ENCODE results near the gene PGS1. TPM values are rescaled to one million over a fixed set of nuclear protein-coding genes. Genes with fewer than 3 reads are reported as not detected.

The PGS1 gene
- total and polyA plus RNA-seq, 10 of the 15 experiments (the other 5 are each of a cell fraction or from before 2014, with no cell fraction given) = 1.3 to 37.6 (median 27.4) TPM

GRCh38 chr17:78374189-78374588 is 4.3 kb upstream of the PGS1 start (continued):
- TF ChIP-seq RFX5 (IDR thresholded peaks at IDR 0.05; ENCODE audit: low read depth, low read length) = no peak
- no peak for TF ChIP-seq MEF2B (IDR thresholded peaks at IDR 0.05; ENCODE audit: partially characterized antibody, poor library complexity, severe bottlenecking)
- no peak for TF ChIP-seq IKZF2 (IDR thresholded peaks at IDR 0.05)

DNA sequence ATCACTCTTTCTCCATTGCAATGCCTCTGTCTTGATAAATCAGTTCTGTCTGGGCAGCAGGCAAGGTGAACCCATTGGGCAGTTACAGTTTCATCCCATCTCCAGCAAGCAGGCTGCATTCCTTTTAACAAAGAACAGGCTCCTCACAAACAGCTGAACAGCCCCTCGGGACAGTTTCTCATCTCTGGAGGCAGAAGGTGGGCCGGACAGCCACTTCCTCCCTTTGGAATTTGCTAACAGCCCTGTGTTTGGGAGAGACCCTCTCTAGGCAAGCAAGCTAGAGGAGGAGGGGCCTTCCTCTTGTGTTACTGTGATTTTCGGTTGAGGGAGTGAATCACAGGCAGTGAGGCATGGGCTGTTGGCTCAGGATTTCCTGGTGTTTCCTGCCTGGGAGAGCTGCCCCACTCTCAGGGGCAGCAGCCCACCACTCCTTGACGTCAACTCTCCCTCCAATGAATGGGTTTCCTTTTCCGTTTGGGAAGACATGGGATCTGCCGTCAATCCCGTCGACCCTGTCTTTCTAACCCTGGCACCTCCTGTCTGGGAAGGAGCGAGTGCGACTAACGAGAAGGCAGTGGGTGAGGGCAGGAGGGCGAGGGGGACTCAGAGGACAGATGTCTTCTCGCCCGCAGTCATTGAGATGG is 3.7 kb upstream of the PGS1 start:
- Histone ChIP-seq H3K9ac (ENCODE audit: control insufficient read depth, insufficient read depth, low read length) (no peak overlapping the region), H3K4me3 (no peak overlapping the region), H3K9me3 (replicated peaks; ENCODE audit: control insufficient read depth, insufficient read depth, low read length) (no peaks in the 10 kb centered on the region), H3K27ac (ENCODE audit: control insufficient read depth, insufficient read depth) (no peak overlapping the region), H3K4me1 (ENCODE audit: control insufficient read depth, insufficient read depth, low read length) (peaks cover 11% of the 10 kb centered on the region), H3K79me2 (ENCODE audit: control insufficient read depth, insufficient read depth, low read length) (peaks cover 18% of the 10 kb centered on the region), H3K27me3 (replicated peaks in 1 of 2; ENCODE audit: control insufficient read depth in 2 of 2, insufficient read depth in 2 of 2, low read length in 1 of 2) (no peaks in the 10 kb centered on the region), H4K20me1 (ENCODE audit: control insufficient read depth, insufficient read depth) (no peaks in the 10 kb centered on the region), H3K36me3 (ENCODE audit: control insufficient read depth in 2 of 2, insufficient read depth in 2 of 2, low read length in 1 of 2) (no peaks in the 10 kb centered on the region), H2AFZ (ENCODE audit: control insufficient read depth, low read depth, low read length) (no peak overlapping the region), H3K4me2 (ENCODE audit: control insufficient read depth, insufficient read depth) (no peak overlapping the region)
- ChIA-PET SMC1A (ENCODE audit: uncharacterized antibody, unreplicated experiment) (interaction anchor here (0.6 to 2.1 kb wide), 4 partner anchors 7 to 62 kb away, joined by 3 to 8 read pairs (median 4); no protein-coding TSS in a partner anchor), CTCF (interaction anchor here (1.4 kb wide), 1 partner anchor 10 kb away, joined by 5 read pairs; no protein-coding TSS in a partner anchor), RAD21 (ENCODE audit: unreplicated experiment) (interaction anchor here (1.5 kb wide), 1 partner anchor 10 kb away, joined by 4 read pairs; no protein-coding TSS in a partner anchor), POLR2A (interaction anchor here (0.5 kb wide), 1 partner anchor 1439 kb away, joined by 5 read pairs; no protein-coding TSS in a partner anchor)
- DNase-seq (ENCODE audit: low read depth, low spot score) (no peak), ATAC-seq (no peak), FAIRE-seq (no peak)
- in situ Hi-C loops (cut with MboI) = no loop called here
- 61% methylated on average over 14 of the region's 14 CpGs for WGBS (ENCODE audit: insufficient coverage, insufficient replicate concordance, low lambda C conversion rate, missing lambda C conversion rate)
- TF ChIP-seq, protein P1, sequence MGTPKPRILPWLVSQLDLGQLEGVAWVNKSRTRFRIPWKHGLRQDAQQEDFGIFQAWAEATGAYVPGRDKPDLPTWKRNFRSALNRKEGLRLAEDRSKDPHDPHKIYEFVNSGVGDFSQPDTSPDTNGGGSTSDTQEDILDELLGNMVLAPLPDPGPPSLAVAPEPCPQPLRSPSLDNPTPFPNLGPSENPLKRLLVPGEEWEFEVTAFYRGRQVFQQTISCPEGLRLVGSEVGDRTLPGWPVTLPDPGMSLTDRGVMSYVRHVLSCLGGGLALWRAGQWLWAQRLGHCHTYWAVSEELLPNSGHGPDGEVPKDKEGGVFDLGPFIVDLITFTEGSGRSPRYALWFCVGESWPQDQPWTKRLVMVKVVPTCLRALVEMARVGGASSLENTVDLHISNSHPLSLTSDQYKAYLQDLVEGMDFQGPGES (IDR thresholded peaks at IDR 0.05) = no peak
- TF ChIP-seq, protein P2, sequence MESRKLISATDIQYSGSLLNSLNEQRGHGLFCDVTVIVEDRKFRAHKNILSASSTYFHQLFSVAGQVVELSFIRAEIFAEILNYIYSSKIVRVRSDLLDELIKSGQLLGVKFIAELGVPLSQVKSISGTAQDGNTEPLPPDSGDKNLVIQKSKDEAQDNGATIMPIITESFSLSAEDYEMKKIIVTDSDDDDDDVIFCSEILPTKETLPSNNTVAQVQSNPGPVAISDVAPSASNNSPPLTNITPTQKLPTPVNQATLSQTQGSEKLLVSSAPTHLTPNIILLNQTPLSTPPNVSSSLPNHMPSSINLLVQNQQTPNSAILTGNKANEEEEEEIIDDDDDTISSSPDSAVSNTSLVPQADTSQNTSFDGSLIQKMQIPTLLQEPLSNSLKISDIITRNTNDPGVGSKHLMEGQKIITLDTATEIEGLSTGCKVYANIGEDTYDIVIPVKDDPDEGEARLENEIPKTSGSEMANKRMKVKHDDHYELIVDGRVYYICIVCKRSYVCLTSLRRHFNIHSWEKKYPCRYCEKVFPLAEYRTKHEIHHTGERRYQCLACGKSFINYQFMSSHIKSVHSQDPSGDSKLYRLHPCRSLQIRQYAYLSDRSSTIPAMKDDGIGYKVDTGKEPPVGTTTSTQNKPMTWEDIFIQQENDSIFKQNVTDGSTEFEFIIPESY (IDR thresholded peaks at IDR 0.05) = no peak
- no peak for TF ChIP-seq FOS (IDR thresholded peaks at IDR 0.05; ENCODE audit: borderline replicate concordance, extremely low read depth, insufficient read length)
- no peak for TF ChIP-seq JUND (IDR thresholded peaks at IDR 0.05; ENCODE audit: low read depth, low read length)
- no peak for TF ChIP-seq ZZZ3 (IDR thresholded peaks at IDR 0.05; ENCODE audit: control insufficient read depth, insufficient read length, low read depth)
- TF ChIP-seq SMC3 (IDR thresholded peaks at IDR 0.05; ENCODE audit: borderline replicate concordance, low read length) = no peak
- TF ChIP-seq, protein P3, sequence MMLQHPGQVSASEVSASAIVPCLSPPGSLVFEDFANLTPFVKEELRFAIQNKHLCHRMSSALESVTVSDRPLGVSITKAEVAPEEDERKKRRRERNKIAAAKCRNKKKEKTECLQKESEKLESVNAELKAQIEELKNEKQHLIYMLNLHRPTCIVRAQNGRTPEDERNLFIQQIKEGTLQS (IDR thresholded peaks at IDR 0.05; ENCODE audit: borderline replicate concordance, extremely low read depth, low read depth, low read length) = no peak
- intact Hi-C loops (cut with micrococcal nuclease; ENCODE audit: unreplicated experiment) = no loop called here
- no TSS peak for BruUV-seq (replicated peaks)
